Activated CD4-positive, CD25-positive, alpha-beta regulatory T cell treated with anti-CD3 and anti-CD28 coated beads, Interleukin-2, amount 50 U/mL, for 24 hours (primary cell): ENCODE data around the gene SLC9A9.

Source experiments
- ATAC-seq, 2 donors: fragments of 150-1000 bp; cut with Tn5 transposase; one replicate each; pipeline ENCODE4 v1.10.0; 2021; ENCODE audit warnings: mild to moderate bottlenecking in 1 of 2, moderate library complexity in 1 of 2

SLC9A9 gene

DNA sequence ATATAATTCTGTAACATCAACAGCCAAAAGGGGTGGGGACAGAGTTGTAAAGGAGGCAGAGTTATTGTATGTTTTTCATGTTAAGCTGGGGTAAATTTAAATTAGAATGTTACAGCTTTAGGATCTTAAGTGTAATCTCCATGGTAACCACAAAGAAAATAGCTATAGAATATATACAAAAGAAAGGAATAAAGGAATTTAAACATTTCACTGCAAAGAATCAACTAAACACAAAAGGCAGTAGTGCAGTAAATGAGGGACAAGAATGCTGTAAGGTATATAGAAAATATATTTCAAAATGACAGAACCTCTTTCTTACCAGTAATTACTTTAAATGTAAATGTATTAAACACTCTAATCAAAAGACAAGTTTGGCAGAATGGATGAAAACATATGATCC, 361.7 kb downstream of the SLC9A9 start:
- no peak for ATAC-seq

DNA sequence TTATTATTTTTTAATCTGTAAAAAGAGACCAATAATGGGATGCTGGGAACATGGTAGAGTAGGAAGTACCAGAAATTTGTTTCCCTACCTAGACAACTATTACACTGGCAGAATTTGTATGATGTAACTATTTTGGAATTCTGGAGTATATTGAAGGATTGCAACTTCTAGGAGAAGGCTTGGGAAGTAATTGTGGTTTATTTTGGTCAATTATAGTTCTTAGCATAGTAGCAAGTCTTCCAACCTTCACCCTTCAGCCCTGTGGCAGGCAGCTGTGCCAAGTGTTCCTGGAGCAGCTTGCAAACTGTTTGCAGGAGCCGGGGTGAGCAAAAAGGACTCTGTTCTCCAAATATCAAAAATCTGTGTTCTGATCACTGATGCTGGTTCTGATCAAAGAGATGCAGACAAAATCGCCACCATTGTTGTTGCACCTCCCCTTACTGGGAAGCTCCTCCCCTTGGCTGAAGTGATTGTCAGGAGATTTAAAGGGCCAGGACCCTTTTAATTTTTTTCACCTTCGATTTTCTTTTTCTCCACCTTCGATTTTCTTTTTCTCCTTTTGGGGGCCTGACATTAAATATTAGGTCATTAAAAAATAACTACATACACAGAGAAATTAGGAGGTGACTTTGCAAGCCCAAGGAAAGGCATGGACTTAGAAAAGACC, 363.3 kb downstream of the SLC9A9 start:
- no peak for ATAC-seq

DNA sequence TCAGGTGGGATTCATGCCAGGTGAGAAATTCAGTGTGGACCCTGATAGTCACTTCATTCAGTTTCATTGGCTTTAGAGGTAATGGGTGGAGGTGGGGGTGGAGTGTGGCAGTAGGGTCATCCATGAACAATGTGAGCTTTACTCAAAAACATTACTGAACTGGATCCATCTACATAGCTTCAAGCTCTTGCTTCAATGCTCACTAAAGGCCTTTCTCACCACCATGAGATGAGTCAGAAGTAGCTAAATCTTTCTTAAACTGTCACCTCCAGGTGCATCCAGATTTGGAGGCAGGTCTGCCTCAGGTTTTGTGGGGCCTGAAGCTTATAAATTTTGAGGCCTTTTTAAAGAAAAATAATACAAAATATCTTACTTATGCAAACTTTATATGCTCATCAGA, 365.1 kb downstream of the SLC9A9 start:
- no peak for ATAC-seq

DNA sequence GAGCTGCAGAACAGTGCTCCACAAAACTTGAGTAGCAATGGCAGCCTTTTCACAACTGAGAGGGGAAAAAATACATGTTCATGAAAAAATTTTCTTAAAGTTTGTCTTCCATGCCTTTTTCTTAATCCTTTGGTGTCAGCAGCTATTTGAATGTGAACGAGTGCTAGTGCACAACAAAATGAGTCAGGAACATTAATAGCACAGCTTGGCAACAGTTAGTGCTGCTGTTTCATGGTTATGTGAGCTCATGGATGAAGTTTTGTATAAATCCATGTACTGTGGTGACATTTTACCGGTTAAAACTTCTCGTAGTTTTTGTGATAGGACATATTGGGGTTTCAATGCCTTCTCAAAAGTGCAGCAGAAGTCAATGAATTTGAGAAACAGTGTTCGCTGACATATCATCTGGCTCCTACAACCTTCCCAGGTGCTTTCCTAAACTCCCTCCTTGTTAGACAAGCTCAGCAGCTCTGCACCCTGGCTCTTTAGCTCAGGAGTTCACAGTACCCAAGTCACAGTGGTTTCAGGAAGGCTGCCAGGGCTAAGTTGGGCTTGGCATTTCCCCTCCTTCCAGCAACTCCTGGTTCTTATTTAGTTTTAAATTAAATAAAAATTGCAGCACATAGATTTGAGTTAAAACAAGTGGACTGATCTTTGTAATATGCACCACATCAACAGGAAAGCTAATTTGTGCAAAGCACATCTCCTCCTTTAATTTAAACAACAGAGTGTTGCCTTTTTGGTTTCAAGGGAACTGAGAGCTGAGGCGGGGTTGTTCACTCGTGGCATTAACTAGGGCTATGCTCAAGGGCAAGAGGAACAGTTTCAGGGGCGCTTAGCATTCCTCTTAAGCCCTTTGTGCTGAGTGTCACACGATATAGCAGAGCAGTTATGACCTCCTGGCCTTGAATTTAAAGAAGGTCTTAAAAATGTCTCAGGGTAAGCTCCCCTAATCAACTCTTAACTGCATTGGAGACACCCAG, 365.9 kb downstream of the SLC9A9 start:
- ATAC-seq, result no peak

DNA sequence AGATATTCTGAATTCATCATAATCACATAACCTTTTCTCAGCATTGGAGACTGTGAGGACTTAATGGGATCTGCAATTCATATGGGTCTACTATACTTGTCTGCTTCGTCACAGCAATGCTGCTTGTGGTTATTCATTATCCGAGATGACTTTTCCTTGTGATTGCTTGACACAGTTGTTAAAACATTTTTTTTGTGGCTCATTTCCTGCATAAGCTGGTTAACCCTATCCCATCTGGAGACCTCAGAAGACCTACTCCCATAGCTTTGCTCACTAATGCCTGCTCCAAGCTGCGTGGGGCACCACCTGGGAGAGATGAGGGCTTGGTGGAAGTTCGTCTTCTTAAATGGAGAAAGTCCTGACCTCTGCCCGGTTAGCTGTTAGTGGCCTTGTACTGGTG, 367.9 kb downstream of the SLC9A9 start:
- no peak for ATAC-seq

DNA sequence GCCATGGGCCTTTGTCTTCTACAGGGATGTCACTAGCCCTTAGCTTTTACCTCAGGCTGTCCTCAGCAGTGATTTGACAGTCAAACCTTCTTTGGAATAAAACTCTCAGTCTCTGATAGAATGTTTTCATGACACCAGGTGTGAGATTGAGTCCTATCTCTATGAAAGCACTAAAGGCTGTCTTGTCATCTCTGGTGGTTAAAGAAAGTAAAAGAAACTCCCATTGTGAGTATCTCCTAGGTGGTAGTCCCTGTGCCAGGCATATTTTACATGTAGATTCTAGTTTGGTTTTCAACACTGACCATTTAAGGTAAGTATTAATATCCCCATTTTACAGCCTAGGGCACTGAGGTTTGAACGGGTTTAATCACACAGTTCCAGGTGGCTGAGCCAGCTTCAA, 368.5 kb downstream of the SLC9A9 start:
- no peak for ATAC-seq

DNA sequence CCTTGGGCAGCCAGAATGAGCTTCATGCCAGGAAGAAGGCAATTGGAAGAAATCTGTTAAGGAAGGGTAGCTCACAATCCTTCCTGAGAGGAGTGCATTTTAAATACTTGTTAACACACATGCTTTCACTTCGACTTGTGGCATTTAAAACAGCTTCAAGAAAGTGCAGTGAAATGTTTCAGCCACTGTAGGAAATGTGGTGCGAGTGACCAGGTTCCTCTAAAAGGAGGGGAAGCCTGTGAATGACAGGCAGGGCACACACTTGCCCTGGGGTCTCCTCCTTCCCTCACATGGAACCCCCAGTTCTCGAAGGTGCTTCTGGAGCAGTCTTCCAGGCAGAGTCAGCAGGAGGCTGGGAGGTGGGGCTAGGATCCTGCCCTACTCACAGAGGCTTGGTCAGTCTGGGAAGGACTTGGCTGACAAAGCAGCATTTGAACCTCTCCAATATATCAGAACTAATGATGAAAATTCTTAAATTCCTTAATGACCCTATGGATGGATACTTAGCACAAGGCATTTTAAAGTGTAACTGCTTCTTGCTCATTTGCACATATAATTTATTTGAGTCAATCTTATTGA, 370.1 kb downstream of the SLC9A9 start:
- no peak for ATAC-seq

DNA sequence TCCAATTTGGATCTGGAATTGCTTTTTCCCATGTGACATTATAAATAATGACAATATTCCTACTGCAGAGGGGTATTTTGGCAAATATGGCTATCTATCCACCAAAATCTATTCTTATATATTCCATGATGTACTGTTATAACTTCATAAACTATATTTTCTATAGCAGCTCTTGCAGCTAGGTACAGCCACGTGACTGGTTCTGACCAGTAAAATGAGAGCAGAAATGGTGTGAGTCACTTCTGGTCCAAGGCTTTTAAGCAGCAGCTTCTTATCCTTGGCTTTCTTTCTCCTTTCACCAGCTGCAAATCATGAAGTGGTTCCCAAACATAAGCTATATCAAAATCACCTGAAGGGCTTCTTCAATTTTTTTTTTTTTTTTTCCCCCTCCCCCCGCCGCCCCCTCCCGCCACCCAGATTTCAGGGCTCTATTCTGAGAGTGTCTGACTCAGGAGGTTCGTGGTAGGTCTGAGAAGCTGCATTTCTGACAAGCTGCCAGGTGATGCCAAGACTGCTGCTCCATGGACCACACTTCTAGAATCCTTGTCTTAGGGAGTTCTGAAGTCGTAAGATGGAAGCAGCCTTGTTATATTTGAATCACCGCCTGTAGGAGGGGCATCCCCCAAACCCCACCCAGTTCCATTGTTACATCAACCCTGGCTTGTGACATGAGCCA, 371.2 kb downstream of the SLC9A9 start:
- ATAC-seq, result no peak

DNA sequence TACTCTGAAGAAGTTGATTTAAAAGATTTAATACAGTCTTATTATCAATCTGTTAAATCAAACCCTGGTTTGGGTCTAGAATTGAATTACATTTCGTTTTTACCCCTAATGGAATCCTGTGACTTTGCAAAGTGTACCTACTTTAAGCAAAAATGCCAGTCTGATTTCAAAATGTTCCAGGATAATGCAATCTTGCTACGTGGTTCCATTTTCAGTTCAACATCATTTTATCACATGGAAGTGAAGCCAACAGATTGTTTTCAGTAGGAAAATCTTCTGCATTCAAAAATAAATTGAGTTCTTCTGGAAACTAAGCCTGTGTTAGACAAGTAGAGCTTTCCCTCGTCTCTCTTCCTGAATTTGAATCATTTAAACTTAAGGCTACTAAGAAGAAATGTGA, 372.3 kb downstream of the SLC9A9 start:
- no peak for ATAC-seq

DNA sequence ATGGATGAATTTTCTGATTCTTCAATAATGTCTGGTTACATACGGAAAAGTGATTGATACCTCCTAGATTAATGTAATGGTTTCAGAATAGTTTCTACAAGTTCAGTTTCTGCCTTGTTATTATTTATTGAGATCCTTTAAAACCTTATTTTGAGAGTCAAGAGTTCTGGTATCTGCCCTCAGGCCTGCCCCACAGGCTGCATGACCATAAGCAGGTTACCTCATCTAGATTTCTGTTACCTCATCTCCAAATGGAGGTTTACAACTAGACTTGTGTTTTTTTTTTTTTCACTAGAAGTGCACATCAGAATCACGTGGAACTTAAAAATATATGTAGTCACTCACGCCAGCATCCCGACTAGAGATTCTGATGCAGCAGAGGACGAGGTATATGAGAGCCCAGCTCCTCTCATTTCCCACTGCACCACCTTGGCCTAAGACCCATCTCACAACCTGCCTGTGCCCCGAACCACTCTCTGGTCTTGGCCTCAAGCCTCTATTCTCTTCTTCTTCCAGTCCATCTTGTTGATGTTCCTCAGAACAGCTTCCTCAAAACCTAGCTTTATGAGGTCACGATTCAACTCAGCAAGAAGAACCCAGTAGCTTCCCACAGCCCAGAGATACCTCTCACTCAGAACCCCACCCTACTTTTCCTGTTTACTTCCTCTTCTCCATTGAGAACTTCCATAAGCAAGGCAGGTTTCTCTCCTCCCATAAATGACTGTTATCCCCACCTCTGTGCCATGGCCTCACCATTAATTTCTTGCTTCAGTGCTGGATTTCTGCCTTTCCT, 375.3 kb downstream of the SLC9A9 start:
- ATAC-seq, result no peak

DNA sequence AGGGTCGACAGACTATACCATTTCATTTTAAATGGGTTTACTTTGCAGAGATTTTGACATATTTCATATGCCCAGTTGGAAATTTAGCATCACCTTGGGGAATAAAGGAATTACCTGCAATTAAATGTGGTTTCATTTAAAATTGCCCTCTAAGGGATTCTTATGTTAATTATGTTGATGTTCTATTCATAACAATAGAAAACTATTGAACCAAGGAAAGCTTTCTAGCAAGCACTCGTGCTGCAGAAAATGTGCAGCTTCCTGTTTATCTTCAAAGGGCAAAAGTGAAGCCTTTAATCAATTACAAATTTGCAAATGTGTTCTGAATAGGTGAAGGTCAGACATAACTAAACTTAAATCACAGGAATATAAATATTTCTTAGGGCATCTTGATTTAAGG, 376.6 kb downstream of the SLC9A9 start:
- no peak for ATAC-seq

DNA sequence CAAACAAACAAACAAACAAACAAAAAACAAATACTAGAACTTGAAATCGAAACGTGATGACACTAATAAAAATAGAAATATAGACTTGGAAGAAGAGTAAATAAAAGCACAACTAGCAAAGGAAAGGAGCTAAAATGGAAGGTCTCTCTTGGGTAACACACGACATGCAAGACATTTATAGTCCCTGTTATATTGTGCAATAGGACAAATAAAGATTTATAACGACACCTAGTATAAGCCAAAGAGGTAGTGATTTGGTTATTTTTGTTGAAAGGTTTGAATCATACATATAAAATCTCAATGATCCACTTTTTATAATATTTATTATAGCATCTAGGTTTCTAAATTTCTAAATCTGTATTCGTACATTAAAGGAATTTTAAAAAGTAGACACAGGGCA, 379.1 kb downstream of the SLC9A9 start:
- no peak for ATAC-seq

DNA sequence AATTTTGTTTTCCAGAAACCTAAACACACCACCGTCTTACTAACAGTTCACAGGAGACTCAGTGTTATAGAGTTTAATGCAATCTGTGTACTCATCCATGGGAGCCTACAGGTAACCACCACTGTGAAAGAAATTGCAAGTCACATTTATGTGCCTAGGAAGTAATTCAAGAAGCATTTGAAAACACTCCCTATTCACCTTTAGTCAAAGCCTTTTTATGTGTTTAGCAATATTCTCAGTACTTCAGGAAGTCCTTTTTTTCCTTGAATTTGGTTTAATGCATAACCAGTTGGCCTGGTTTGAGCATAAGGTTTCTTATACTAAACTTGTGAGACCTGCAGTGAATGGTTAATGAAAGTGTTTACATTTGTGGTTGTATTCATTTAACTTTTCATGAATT, 382.6 kb downstream of the SLC9A9 start:
- ATAC-seq, result no peak

DNA sequence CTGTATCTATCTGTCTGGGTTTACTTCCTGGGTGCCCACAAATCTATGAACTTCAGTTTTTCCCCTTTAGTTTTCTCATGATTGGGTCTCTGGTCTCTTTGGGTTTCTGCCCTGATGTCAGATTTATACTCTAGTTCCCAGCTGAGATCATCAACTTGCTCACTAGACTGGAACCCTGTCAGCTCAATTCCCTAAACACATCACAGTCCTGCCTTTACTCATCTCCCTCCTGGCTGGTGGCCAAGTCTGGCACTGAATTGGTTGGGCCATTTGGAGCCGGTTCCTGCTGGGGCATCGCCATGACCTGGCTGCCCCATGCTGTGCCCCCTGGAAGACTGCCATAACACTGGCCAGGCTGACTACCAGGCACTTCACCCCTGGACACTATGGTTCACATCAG, 383.4 kb downstream of the SLC9A9 start:
- ATAC-seq, result no peak

DNA sequence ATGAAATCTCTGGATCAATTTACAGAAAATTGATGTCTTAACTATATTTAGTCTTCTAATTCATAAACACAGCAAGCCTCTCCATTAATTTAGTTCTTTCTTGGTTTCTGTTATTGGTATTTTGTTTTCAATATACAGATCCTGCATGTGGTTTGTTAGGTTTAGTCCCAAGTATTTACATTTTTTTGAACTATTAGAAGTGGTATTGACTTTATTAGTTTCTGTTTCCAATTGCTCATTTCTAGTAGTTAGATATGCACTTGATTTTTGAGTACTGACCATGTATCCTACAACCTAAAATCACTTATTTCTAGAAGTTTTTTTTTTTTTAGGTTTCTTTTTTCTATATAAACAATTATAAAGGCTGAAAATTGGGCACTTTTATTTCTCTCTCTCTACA, 392.8 kb downstream of the SLC9A9 start:
- no peak for ATAC-seq

DNA sequence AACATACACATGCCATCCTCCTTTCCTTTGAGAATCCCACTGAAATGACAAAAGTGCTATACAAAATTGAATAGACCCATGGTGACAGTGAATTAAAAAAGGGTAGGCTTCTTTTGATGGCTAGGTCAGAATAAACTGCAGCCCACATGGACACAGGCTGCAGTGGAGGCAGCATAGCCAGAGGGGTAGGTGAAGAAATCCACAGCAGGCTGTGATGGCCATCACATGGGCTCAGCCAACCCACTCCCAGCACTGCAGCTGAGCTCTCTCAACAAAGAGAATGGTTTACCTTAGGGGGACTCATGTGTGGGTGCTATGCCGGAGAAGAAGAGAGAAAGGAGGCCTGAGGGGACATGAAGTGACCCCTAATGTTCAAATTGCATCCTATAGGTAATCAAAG, 397.6 kb downstream of the SLC9A9 start:
- ATAC-seq, result no peak

DNA sequence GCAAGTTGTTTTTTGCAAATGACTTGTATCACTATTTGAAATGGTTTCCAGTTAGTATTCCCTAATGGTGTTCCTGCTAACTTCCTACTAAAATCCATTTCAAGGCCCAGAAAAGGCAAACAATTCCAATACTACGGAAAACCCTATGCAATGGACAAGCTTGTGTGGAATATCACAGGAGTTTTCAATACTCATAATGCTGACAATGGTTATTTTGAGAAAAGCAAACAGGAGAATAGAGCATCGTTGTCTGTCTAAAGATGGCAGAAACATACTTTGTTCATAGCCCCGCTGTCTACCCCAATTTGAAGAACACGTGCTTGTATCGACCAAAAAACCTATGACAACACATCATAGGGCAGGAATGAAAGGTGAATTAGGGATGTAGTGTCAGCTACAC, 400.8 kb downstream of the SLC9A9 start:
- ATAC-seq, result no peak

DNA sequence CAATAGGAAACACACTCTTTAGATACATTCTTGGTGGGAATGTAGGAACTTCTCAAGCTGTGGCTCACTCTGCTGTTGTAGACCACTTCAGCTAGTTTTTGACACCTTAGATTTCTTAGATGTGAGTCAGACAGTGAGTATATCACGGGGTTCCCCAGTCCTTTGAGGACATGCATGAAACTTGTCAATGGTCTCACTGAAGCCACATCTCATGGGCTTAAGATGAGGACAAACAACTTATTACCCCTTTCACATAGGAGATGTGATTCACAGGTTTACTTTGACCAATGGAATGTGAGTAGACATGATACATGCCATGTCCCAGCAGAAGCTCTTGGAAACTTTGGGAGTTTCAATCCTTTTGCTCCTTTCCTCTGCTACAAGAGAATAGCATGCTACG, 403.1 kb downstream of the SLC9A9 start:
- ATAC-seq, result peak; percentile 73 to 83

DNA sequence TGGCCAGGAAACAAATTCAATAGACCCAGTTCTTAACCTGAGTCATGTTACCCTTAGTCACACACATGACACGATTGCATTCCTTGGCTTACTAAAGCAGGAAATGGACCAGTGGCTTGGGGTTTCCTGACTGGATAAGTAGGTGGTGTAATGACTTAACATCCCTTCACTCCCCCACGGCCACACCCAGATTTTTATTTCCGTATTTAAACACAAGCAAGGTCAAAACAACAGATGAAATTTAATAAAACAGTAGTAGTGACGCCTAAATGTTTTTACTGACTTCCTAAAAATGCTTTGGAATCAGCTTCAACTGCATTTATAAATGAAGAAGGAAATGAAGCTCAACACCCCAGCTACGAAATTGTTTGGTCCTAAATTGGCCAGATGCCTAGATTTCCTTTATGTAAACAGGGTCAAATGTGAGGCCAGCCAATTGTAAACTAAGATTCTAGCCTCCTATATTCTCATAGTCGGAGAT, 404.4 kb downstream of the SLC9A9 start:
- ATAC-seq, result peak; percentile 63 to 76

DNA sequence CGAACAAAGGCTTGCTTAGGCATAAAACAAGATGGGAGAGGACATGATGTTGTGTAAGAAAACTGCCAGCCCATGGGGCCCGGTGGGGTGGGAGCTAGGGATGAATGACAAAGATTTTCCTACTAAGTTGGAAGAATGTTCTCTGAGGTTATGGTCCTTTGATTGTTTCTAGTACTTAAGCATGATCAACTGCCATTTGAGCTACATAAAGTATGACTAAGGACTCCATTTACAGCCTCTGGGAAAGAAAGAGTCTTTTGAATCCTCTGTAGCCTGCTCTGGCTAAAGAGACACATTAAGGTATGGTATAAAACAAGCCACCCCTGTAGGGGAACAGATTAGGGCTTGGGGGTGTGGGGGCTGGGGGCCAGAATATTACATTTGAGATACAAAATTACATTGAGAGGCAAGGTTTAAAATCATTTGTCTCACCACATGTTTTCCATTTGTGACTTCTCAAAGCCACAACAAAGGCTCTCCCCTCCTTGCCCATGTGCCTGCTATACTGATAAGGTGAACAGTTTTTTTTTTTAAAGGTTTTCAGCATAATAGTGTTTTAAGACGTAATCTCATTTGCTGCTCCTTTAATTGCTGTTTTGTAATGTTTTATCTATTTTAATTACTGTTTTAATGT, 405.3 kb downstream of the SLC9A9 start:
- peak in 1 of 2 donors; percentile 10 for ATAC-seq

DNA sequence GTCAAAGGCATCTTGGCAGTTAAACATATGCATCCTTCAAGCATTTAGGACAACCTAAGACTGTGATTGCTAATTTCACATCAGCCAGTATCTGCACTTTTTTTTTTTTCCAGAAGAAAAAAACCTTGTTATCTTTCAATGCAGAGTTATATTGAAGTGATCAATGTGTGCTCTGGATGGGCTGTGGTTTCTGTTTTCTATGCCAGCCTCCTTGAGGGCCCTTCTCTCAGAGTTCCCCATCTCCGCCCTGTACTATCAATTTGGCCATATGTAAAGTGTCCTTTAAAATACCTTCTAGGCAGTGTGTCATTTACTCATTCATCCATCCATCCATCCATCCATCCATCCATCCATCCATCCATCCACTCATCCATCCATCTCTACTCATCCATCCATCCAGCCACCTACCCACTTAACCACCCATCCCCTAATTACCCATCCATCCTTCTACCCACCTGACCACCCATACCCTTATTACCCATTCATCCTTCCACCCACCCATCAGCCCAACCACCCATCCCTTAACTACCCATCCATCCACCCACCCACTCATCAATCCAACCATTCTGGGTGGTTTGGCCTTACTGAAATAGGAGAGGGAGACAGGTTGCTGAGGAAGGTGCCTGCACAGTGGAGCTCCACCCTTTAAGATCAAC, 406.6 kb downstream of the SLC9A9 start:
- no peak for ATAC-seq
